NCI-H187 treated with DMSO at 0.1 percent for 48 hours (cell line): ENCODE data around the gene MEAK7.

Source experiments
- DNase-seq: peaks from one replicate; lab custom pipeline; 2025; lab: John Stamatoyannopoulos, UW

MEAK7 gene

GRCh38 chr16:84511831-84512230 lies 7.4 kb upstream of the MEAK7 start:
- DNase-seq = no peak

- peak; percentile 60 for DNase-seq
These were observed 6.8 kb upstream of the MEAK7 start for GRCh38 chr16:84511180-84511800.

- no peak for DNase-seq
These were observed 4.8 kb upstream of the MEAK7 start for GRCh38 chr16:84509032-84509950.

GRCh38 chr16:84508502-84508901 lies 4.0 kb upstream of the MEAK7 start:
- no peak for DNase-seq

GRCh38 chr16:84507011-84507982 lies 2.8 kb upstream of the MEAK7 start:
- no peak for DNase-seq

DNA sequence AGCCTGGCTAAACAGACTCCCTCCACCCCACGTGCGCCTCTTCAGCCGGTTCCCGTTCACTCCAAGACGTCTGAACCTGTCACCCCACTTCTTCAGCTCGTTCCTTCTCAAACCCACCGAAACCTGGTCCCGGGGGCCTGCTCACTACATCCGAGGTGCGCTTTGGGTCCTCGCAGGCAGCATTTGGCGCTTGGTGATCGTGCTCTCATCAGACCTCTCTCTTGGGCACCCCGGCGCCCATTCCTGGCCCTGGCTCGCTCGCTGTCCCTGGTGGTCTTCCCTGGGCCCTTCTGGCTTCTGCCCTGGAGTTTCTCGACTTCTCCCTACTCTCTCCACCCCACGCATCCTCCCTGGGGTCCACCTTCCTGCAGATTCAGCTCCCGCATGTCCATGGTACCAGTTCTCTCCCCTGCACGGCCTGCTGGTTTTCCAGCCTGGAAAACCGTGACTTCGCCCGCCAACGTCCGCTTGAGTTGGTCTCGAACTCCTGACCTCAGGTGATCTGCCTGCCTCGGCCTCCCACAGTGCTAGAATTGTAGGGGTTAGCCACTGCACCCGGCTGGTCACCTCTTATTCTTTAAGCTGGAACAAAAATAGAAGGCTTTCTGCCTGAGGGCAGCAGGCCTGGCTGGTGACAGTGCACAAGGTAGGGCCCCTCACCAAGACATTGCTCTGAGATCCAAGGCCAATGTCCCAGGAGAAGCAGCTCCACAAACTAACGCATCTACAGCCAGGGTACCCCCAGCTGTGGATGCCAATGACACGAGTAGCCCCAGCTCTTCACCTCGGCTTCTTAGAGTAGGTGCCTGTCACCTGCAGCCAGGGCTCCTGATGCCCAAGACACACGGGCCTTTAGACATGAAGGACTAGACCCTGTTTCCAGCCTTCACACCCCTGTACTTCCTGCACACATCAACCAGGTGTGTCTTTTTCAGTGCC lies 1.1 kb upstream of the MEAK7 start:
- no peak for DNase-seq

DNA sequence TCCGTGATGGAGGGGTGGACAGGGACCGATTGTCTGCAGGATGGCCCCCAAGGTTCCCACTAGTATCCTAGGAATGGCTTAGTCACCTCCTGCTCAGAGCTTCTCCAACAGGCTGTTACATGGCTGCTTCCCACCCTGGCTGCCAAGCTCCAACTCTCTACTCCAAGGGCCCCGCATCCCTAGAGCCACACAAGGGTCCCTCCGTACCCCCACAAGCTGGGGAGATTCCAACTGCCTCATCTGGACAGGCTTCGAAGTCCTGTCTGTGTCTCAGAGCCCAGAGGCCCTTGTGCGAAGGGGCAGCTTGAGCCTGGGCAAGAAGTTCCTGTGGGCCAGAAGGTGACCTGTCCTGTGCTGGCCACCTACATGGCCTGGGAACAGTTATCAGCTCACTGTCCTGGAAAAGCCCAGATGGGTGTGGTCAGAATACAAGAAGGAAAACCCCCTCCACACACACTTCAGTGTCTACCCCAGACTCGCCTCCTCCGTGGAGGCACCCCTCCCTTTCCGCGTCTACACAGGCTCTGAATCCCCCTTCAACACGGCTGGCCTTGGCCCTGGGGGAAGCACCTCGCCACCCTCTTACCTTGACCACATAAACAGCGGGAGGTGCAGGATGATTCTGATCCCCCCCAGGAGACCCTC lies 586 bp downstream of the MEAK7 start:
- DNase-seq = no peak

GRCh38 chr16:84502581-84502980 lies 1.9 kb downstream of the MEAK7 start:
- no peak for DNase-seq

DNA sequence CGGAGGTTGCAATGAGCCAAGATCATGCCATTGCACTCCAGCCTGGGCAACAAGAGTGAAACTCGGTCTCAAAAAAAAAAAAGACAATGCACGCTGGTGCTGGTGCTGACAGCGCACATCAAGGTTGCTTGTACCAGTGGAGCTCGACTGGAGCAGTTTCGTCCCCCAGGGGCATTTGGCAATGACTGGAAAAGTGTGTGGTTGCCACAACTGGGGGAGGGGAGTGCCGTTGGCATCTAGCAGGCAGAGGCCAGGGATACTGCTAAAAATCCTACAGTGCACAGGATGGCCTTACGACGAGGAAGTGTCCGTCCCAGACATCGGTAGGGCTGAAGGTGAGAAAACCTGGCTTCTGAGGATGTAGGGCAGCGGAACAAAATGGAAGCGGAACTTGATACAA lies 2.4 kb downstream of the MEAK7 start:
- no peak for DNase-seq

- DNase-seq = no peak
These were observed 3.3 kb downstream of the MEAK7 start for GRCh38 chr16:84501077-84501735.

DNA sequence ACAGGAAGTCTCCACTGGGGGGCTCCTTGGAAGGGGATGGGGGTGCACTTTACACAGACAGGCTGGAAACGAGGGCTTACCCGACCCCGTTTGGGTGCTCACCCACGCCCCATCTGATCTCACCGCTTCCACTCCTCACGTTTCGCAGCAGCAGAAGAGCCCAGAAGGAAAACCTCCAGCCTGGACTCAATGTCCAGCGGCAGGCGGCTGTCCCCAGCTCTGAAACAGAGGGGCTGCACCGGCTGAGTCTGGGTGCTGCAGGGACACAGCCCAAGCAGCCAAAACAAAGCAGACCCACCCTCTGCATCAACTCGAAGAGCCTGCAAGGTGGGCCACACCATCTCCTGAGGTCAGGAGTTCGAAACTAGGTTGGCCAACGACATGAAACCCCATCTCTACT lies 3.9 kb downstream of the MEAK7 start:
- no peak for DNase-seq

- DNase-seq = no peak
These were observed 4.8 kb downstream of the MEAK7 start for GRCh38 chr16:84499638-84500037.

DNA sequence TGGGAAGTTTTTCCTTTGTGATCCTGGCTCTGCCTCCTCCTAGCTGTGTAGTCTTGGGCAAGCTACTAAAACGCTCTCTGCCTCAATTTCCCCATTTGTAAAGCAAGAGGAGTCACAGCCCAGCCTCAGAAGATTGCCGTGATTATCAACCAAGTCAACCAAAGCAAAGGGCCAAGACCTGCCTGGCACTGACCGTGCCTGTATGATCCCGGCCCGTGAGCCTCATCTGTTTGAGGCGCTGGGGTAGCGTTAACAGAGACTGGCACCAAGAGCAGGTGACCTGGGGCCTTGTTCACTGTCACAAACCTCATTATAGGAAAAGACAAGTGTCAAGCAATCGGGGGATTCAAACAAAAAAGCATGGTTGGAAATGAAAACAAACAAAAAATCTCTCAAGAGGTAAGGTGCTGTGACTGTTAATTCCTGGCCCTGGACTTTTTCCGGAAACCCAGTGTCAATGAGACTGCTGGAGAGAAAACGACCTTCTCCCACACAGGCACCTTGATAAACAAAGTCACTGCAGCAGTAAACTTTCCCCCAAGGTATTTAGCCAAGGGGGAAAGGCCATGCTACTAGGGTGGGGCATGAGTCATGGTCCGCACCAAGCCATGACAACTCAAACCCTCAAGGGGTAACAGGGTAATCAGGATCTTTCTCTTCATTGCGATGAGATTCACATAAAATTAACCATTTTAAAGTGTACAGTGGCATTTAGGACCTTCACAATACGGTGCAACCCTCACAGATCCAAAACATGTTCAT lies 5.4 kb downstream of the MEAK7 start:
- no peak for DNase-seq

GRCh38 chr16:84498223-84498610 lies 6.2 kb downstream of the MEAK7 start:
- no peak for DNase-seq

GRCh38 chr16:84497418-84498222 lies 6.8 kb downstream of the MEAK7 start:
- DNase-seq = no peak

GRCh38 chr16:84496991-84497390 lies 7.5 kb downstream of the MEAK7 start:
- no peak for DNase-seq

DNA sequence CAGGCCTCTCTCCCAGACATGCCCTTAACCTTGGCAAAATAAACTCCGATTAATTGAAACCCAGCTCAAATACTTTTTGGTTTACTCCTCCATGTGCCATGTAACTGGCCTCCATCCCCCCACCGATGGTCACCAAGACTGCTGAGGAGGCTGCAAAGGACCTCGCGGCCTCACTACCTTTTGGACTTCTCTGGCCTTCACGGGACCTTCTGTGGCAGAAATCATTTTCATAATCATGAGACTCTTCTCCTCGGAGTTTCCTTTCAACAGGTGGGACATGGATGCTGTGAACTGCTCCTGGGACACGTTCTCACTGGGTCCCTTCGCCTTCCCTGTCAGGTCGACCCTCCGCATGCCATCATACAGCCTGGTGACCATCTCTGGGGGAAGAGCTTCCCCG lies 9.0 kb downstream of the MEAK7 start:
- no peak for DNase-seq

DNA sequence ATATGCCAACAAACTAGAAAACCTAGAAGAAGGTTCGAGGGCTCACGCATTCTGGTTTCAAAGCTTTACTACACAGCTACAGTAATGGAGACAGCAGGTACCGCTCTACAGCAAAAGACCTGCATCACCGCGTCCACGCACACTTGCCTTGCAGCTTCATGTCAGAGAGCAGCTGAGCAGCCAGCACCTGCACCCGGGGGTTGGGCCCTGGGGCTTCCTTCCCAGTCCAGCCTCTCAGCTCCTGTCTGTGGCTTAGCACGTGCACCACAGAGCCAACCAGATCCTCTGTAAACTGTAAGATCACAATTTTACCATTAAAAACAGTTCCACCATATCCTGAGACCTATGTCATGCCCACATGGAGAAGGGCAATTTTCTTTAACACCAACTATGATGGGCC lies 15.3 kb downstream of the MEAK7 start:
- no peak for DNase-seq

DNA sequence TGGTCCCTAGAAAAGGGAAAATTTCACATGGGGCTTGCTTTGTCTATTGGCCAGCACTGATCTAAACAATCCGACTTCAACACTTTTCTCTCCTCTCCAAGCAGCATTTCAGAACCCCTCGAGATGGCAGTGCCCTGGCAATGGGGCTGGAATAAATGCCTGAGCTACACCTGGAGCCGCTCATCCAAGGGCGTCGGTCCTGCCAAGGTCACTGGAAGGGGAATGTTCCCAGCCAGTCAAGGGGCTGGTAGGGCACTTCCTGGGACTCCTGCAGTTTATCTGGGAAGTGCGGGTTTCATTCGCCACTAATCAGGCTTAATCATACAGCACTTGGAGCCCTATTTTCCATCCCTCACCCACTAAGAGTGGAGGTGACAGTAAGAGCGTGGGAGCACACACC lies 17.1 kb downstream of the MEAK7 start:
- DNase-seq = no peak
